Naive thymus-derived CD8-positive, alpha-beta T cell (primary cell): ENCODE data around the gene PITX1. TPM values are rescaled to one million over a fixed set of nuclear protein-coding genes. Genes with fewer than 3 reads are reported as not detected.

Source experiments
- ATAC-seq, 2 donors: fragments of 150-1000 bp; cut with Tn5 transposase in 1 of 2; sonication (Bioruptor Pico), chemical (Tn5 transposase) in 1 of 2; 1 replicate in 1 of 2; 2 replicates in 1 of 2; pipeline ENCODE4 v1.10.0; 2021; ENCODE audit warnings: mild to moderate bottlenecking in 2 of 2, moderate library complexity in 2 of 2
- POLR2A ChIA-PET: fragments of 350-600 bp; sonication (Branson Sonifier 250); formaldehyde crosslinking; loops from one replicate; lab custom pipeline; 2021; ENCODE audit warnings: antibody characterized with exemption; lab: Charles Lee
- DNase-seq, 10 donors: peaks; one replicate each; pipeline versions ENCODE4 v3.0.0 to v3.0.0-alpha.2; 2020 to 2022
- H3K27ac Mint-ChIP-seq, 10 donors: one replicate each; pipeline ENCODE4 v1.8.0; 2020 to 2022; ENCODE audit warnings: mild to moderate bottlenecking in 10 of 10, mixed read lengths in 10 of 10, moderate library complexity in 4 of 10, inconsistent platforms in 1 of 10
- H3K27me3 Mint-ChIP-seq, 5 donors: one replicate each; pipeline ENCODE4 v1.8.0; 2021 to 2022; ENCODE audit warnings: mixed read lengths in 5 of 5
- H3K36me3 Mint-ChIP-seq, 3 donors: one replicate each; pipeline ENCODE4 v1.8.0; 2020 to 2022; ENCODE audit warnings: mixed read lengths in 3 of 3, mild to moderate bottlenecking in 2 of 3, inconsistent platforms in 1 of 3
- H3K4me1 Mint-ChIP-seq, 4 donors: one replicate each; pipeline ENCODE4 v1.8.0; 2021 to 2022; ENCODE audit warnings: mixed read lengths in 4 of 4
- H3K4me3 Mint-ChIP-seq, 10 donors: one replicate each; pipeline ENCODE4 v1.8.0; 2020 to 2022; ENCODE audit warnings: mild to moderate bottlenecking in 10 of 10, mixed read lengths in 10 of 10, moderate library complexity in 6 of 10, inconsistent platforms in 1 of 10
- H3K9me3 Mint-ChIP-seq, 9 donors: one replicate each; pipeline ENCODE4 v1.8.0; 2020 to 2022; ENCODE audit warnings: mixed read lengths in 9 of 9, mild to moderate bottlenecking in 3 of 9, inconsistent platforms in 1 of 9, moderate library complexity in 1 of 9
- polyA plus RNA-seq, 3 donors: library from polyadenylated mRNA; unstranded; fragments of 300-500 nt; fragmentation: Illumina TruSeq; gene quantifications; one replicate each; pipeline ENCODE4 v1.2.3, GENCODE V29; 2021
- total RNA-seq, 8 experiments: library from RNA in 2 of 8; stranded (reverse) in 2 of 8; gene quantifications; one replicate each; pipeline ENCODE4 v1.2.3 and lab custom pipeline; 2021 to 2026

PITX1 gene
- total and polyA plus RNA-seq, 5 experiments from 2014 or later = not detected

DNA sequence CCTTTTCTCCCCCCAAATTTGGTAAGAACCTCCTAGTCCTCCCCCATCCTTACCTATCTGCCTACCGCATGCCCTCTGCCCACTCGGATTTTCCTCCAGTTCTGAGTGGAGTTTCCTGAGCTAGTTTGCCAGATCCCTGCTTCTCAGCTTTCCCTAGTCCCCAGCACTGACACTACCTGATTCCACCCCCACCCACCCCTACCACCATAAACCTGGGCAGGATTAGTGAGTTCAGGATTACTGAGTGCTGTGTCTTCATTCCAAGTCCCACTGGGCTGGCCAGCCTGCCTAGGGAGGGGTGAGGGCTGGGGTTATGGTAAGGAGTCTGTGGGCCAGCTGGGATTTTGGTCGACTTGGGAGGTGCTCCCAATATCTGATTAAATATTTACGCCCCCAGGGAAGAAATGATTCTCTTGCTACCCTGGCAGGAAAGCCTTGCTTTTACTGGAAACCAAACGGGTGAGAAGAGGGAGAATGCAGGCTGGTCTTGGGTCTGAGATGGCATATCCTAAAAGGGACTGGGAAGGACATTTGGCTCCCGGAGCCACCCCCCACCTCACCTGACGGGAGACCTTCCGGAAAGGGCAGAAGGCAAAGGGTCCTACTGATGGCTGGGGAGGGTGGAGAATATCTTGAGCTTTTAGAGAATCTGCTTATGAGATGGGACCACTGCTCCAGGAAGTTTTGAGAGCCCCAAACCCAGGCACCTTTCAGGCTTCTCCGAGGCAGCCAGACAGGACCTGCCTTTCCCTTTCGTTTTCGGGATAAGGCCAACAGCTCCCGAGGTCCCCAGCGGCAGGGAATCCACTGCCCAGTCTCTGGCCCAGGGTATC lies 3.7 kb downstream of the PITX1 start:
- Mint-ChIP-seq H3K4me1 (peaks cover 24 to 59% (median 41%) of the 10 kb centered on the region in 4 donors), H3K4me3 (peak overlapping the region in 6 of 10 donors; percentile 7 to 75 (median 54)), H3K36me3 (peaks cover 1 to 13% (median 6%) of the 10 kb centered on the region in 3 donors), H3K27me3 (peaks cover 40 to 86% (median 60%) of the 10 kb centered on the region in 5 donors), H3K9me3 (peaks cover 0 to 6% (median 0%) of the 10 kb centered on the region in 9 donors), H3K27ac (peak overlapping the region in 1 of 10 donors; percentile 10)
- POLR2A ChIA-PET = interaction anchor here (0.6 kb wide), 1 partner anchor 380 kb away, joined by 5 read pairs; no protein-coding TSS in a partner anchor
- no peak for ATAC-seq
- DNase-seq = no peak

DNA sequence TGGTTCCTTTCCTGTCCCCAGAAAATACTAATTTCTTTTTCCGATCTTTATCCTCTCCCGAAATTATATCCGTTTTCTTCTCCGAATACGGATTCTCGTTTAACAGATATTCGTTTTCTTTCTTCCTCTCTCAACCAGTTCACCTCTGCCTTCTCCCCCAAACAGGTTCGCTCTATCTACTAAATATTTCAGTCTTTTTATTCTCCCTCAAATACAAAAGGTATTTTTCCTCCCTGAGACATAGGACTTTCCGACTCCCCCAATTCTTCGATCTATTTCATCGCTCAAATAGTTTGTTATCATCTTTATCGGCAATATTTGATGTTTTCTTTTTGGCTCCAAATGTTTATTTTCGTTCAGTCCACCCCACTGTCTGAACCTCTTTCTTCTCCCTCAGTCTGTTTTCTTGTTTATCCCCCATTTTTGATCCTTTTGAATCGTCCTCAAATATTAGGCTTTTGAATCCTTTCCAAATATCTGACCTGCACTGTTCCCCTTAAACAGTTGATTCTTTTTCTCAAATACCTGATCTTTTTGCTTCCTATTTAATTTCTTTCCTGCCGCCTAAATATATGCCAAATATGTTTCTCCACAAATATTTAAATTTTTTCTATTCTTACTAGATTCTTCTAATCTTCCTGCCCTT lies 4.4 kb downstream of the PITX1 start:
- H3K4me1 Mint-ChIP-seq = peaks cover 20 to 52% (median 35%) of the 10 kb centered on the region in 4 donors

GRCh38 chr5:135028791-135029476 lies 5.1 kb downstream of the PITX1 start:
- Mint-ChIP-seq H3K9me3 (peaks cover 0 to 6% (median 1%) of the 10 kb centered on the region in 9 donors), H3K27ac (peak overlapping the region in 1 of 10 donors; percentile 10), H3K4me1 (peaks cover 18 to 47% (median 33%) of the 10 kb centered on the region in 4 donors), H3K4me3 (peak overlapping the region in 8 of 10 donors; percentile 20 to 63 (median 35)), H3K27me3 (peaks cover 31 to 75% (median 56%) of the 10 kb centered on the region in 5 donors), H3K36me3 (peaks cover 1 to 11% (median 6%) of the 10 kb centered on the region in 3 donors)
- ATAC-seq (no peak), DNase-seq (no peak)
- POLR2A ChIA-PET = no interaction called here

More for the DNA sequence above, 4.4 kb downstream of the PITX1 start:
- H3K36me3 Mint-ChIP-seq = peaks cover 1 to 11% (median 6%) of the 10 kb centered on the region in 3 donors
- ATAC-seq (no peak), DNase-seq (no peak)
- H3K4me3 Mint-ChIP-seq = peak overlapping the region in 7 of 10 donors; percentile 6 to 63 (median 53)
- H3K9me3 Mint-ChIP-seq = peaks cover 0 to 6% (median 0%) of the 10 kb centered on the region in 9 donors
- H3K27me3 Mint-ChIP-seq = peaks cover 33 to 78% (median 56%) of the 10 kb centered on the region in 5 donors
- POLR2A ChIA-PET = no interaction called here
- peak overlapping the region in 3 of 10 donors; percentile 10 to 81 (median 50) for H3K27ac Mint-ChIP-seq

DNA sequence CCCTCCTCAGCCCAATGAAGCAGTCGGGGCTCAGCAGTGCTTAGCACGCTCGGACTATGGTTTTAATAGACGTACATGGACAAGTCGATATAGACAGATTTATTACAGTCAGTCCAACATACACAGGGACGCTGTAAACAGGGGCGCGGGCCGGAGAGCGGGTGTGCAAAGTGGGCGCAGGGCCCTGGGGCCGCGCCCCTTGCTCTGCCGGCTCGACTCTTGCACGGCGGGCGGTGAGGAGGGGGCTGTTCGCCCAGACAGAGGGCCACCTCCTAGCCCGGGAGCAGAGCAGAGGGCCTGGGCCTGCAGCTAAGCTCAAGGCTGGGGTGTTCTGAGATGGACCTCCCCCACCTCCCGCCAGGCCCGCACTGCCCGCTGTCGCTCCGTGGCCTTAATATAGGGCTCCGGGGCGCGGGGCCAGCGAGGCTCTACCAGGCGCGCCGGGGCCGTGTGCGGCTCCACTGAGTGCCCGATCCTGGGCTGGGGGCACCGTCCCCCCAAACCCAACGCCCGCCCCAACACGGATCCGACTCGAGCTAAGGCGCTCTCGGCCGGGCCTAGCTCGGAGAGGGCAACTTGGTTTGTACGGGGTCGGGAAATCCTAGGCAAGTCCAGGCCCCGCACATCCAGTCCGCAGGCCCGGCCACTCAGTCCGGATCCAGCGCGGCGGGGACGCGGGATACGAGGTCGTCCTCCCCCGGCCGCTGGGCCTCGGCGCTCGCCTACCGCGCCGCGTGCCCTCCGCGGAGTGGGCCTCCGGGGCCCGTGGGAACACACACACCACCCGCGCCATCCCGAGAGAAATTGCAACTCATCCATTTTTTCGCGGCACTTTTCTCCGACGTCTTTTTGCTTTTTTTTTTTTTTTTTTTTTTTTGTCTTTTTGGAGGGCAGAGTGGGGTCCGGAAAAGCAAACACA lies 6.1 kb downstream of the PITX1 start:
- POLR2A ChIA-PET = no interaction called here
- DNase-seq (no peak), ATAC-seq (no peak)
- Mint-ChIP-seq H3K4me1 (peaks cover 15 to 41% (median 29%) of the 10 kb centered on the region in 4 donors), H3K4me3 (no peak overlapping the region), H3K36me3 (peaks cover 3 to 11% (median 6%) of the 10 kb centered on the region in 3 donors), H3K9me3 (peaks cover 0 to 6% (median 1%) of the 10 kb centered on the region in 9 donors), H3K27ac (no peak overlapping the region), H3K27me3 (peaks cover 31 to 67% (median 55%) of the 10 kb centered on the region in 5 donors)

DNA sequence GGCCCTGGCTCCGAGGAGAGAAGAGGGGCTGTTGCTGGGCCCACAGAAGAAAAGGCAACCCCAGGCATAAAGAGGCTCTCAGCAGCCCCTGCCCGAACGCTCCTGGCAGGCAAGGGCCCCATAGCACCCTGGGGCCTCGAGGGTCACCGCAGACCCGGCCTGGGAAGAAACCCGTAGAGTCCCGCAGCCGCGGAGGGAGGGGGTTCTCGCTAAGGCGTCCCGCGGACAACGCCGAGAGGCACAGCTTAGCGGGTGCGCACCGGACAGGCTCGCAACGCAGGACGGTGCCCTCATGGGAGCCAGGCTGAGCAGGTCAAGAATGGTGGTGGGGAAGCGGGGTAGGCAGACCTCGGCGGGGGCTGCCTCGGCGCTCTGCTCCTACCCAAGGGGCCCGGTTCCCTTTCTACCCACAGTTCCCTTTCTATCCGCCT lies 6.7 kb downstream of the PITX1 start:
- no peak overlapping the region for H3K27ac Mint-ChIP-seq
- H3K36me3 Mint-ChIP-seq = peaks cover 3 to 11% (median 6%) of the 10 kb centered on the region in 3 donors
- H3K27me3 Mint-ChIP-seq = peaks cover 27 to 60% (median 51%) of the 10 kb centered on the region in 5 donors
- H3K9me3 Mint-ChIP-seq = peaks cover 0 to 6% (median 1%) of the 10 kb centered on the region in 9 donors
- H3K4me1 Mint-ChIP-seq = peaks cover 15 to 36% (median 26%) of the 10 kb centered on the region in 4 donors
- POLR2A ChIA-PET = no interaction called here
- H3K4me3 Mint-ChIP-seq = no peak overlapping the region
- ATAC-seq = no peak
- no peak for DNase-seq

GRCh38 chr5:135026645-135027265 lies 7.3 kb downstream of the PITX1 start:
- DNase-seq = no peak
- Mint-ChIP-seq H3K27ac (no peak overlapping the region), H3K36me3 (peaks cover 3 to 11% (median 6%) of the 10 kb centered on the region in 3 donors), H3K4me3 (no peak overlapping the region), H3K27me3 (peaks cover 22 to 55% (median 46%) of the 10 kb centered on the region in 5 donors), H3K4me1 (peaks cover 11 to 30% (median 21%) of the 10 kb centered on the region in 4 donors), H3K9me3 (peaks cover 0 to 6% (median under 1%) of the 10 kb centered on the region in 9 donors)
- POLR2A ChIA-PET = no interaction called here
- ATAC-seq = no peak

- H3K27me3 Mint-ChIP-seq = peaks cover 21 to 47% (median 42%) of the 10 kb centered on the region in 5 donors
- H3K4me3 Mint-ChIP-seq = no peak overlapping the region
- H3K9me3 Mint-ChIP-seq = peaks cover 0 to 6% (median 0%) of the 10 kb centered on the region in 9 donors
- H3K4me1 Mint-ChIP-seq = peaks cover 10 to 23% (median 15%) of the 10 kb centered on the region in 4 donors
- DNase-seq (no peak), ATAC-seq (no peak)
- H3K36me3 Mint-ChIP-seq = peaks cover 3 to 11% (median 6%) of the 10 kb centered on the region in 3 donors
- POLR2A ChIA-PET = no interaction called here
- H3K27ac Mint-ChIP-seq = no peak overlapping the region
Observed at GRCh38 chr5:135025730-135026644, 8.0 kb downstream of the PITX1 start.

DNA sequence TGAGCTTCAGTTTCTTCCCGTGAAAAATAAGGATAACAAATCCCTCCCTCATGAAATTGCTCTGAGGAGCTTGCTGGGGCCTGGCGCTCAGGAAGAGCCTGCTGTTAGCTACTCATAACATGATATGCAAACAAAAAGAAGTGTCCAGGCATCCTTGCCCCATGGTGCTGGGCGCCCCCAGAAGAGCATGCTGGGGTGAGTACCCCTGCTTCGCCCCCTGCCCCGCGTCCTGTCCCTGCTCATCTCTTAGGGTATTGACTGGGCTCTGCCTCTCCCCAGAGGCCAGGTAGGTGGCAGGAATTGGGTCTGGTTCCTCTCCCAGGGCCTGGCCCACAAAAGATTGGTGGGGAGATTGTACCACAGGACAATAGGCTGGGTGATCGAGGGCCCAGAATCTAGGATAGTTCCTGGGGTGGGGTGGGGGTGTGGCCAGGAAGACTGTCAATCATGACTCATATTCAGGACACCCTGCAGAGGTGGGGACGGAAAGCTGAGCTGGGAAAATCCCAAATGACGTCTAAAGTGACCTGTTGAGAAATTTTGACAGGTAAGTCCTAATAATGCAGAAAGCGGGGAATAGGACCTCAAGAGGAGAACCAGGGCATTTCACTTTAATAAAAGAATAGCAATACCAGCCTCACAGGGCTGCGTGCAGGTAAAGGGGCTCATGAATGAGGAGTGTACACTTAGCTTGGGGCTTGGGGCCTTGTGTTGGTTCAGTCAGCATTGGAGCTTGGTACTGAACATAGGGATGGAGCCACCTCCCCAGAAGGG lies 8.9 kb downstream of the PITX1 start:
- peak in 1 of 10 donors; percentile 19 for DNase-seq
- POLR2A ChIA-PET = interaction anchor here (0.9 kb wide), 1 partner anchor 14 kb away, joined by 3 read pairs; no protein-coding TSS in a partner anchor
- peaks cover 16 to 39% (median 34%) of the 10 kb centered on the region in 5 donors for H3K27me3 Mint-ChIP-seq

DNA sequence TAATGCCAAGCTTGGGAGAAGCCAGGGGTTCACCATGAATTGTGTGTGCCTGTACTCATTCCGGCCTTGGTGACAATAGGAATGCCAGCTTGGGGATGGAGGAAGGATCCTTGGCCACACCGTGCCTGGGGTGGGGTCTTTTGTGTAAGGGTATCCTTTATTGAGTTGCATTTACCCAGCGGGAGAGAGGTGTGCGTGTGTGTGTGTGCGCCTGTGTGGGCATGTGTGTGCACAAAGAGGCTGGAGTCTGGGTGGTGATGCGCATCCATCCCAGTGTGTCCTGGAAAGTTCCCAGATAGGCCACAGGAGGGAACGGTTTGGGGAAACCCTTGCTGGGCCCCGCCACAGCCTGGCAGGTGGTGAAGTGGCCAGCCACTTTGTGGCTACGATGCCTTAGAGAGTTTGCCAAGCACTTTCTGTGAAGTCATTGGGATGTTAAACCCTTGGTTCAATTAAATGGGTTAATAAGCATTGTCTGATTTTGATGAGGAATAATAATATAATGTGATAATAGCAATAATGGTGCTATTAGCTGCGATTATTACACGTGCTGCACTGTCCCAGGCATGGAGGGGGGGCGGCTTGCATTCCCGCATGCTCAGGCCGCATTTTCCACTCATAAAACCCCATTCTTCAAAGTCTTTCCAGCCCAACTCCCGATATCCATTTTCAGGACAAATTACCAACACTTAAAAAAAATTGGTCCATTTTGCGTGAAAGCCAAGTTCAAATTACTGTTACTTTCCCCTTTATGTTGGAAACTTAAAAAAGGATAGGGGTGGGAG lies 13.7 kb downstream of the PITX1 start:
- H3K27me3 Mint-ChIP-seq = peaks cover 0 to 7% (median 3%) of the 10 kb centered on the region in 5 donors
- ATAC-seq = no peak
- peaks cover 0 to 2% (median 2%) of the 10 kb centered on the region in 3 donors for H3K36me3 Mint-ChIP-seq
- DNase-seq = peak in 1 of 10 donors; percentile 28
- H3K9me3 Mint-ChIP-seq = peaks cover 0 to 1% (median 0%) of the 10 kb centered on the region in 9 donors
- POLR2A ChIA-PET = no interaction called here
- no peak overlapping the region for H3K4me3 Mint-ChIP-seq
- no peak overlapping the region for H3K27ac Mint-ChIP-seq
- no peaks in the 10 kb centered on the region for H3K4me1 Mint-ChIP-seq

More for the DNA sequence above, 8.9 kb downstream of the PITX1 start:
- no peak for ATAC-seq
- Mint-ChIP-seq H3K27ac (no peak overlapping the region), H3K9me3 (peaks cover 0 to 6% (median 0%) of the 10 kb centered on the region in 9 donors), H3K4me3 (no peak overlapping the region), H3K36me3 (peaks cover 3 to 11% (median 6%) of the 10 kb centered on the region in 3 donors), H3K4me1 (peaks cover 5 to 15% (median 10%) of the 10 kb centered on the region in 4 donors)
